MM.1S (cell line): ENCODE data around the gene ASGR1.
A peak's percentile ranks its signal among the peaks of the same experiment; 100 is the strongest.

Source experiments
- DNase-seq: peaks from one replicate; pipeline ENCODE4 v3.0.0-alpha.2; 2015
- H2AFZ ChIP-seq: fragments of 300-600 bp; sonication (generic); 2 replicates; pipeline ENCODE4 v1.6.0; 2016; ENCODE audit warnings: antibody characterized with exemption, low read length
- H3F3A ChIP-seq: fragments of 300-600 bp; sonication (generic); 2 replicates; pipeline ENCODE4 v1.6.1; 2016; ENCODE audit warnings: mild to moderate bottlenecking, antibody characterized with exemption, low read length, moderate library complexity, mixed read lengths; ENCODE audit not compliant: insufficient read depth
- H3K27ac ChIP-seq: fragments of 300-600 bp; sonication (generic); 2 replicates; pipeline ENCODE4 v1.5.1; 2016; ENCODE audit warnings: mild to moderate bottlenecking, low read length
- H3K27me3 ChIP-seq: fragments of 300-600 bp; sonication (generic); replicated peaks from 2 replicates; pipeline ENCODE4 v1.6.0; 2016; ENCODE audit warnings: low read length; ENCODE audit not compliant: insufficient read depth
- H3K36me3 ChIP-seq: fragments of 300-600 bp; sonication (generic); replicated peaks from 2 replicates; pipeline ENCODE4 v1.6.1; 2016; ENCODE audit warnings: mild to moderate bottlenecking, low read length, mixed read lengths; ENCODE audit not compliant: insufficient read depth
- H3K4me1 ChIP-seq: fragments of 300-600 bp; sonication (generic); 2 replicates; pipeline ENCODE4 v1.6.1; 2016; ENCODE audit warnings: low read length, mixed read lengths
- H3K4me2 ChIP-seq: fragments of 300-600 bp; sonication (generic); 2 replicates; pipeline ENCODE4 v1.6.0; 2016; ENCODE audit warnings: low read depth, low read length
- H3K4me3 ChIP-seq: fragments of 300-600 bp; sonication (generic); 2 replicates; pipeline ENCODE4 v1.5.1; 2016; ENCODE audit warnings: low read length, mixed read lengths
- H3K79me2 ChIP-seq: fragments of 300-600 bp; sonication (generic); 2 replicates; pipeline ENCODE4 v1.6.1; 2016; ENCODE audit warnings: mixed run types, low read length, mixed read lengths
- H3K9ac ChIP-seq: fragments of 300-600 bp; sonication (generic); 2 replicates; pipeline ENCODE4 v1.6.1; 2016; ENCODE audit warnings: low read length, mixed read lengths
- H3K9me2 ChIP-seq: fragments of 300-600 bp; sonication (generic); replicated peaks from 2 replicates; pipeline ENCODE4 v1.6.1; 2016; ENCODE audit warnings: mild to moderate bottlenecking, low read length, mixed read lengths; ENCODE audit not compliant: insufficient read depth
- H3K9me3 ChIP-seq: fragments of 300-600 bp; sonication (generic); replicated peaks from 2 replicates; pipeline ENCODE4 v1.6.1; 2016; ENCODE audit warnings: mild to moderate bottlenecking, low read length, mixed read lengths; ENCODE audit not compliant: insufficient read depth
- H4K20me1 ChIP-seq: fragments of 300-600 bp; sonication (generic); 2 replicates; pipeline ENCODE4 v1.6.1; 2016; ENCODE audit warnings: mild to moderate bottlenecking, low read length, moderate library complexity, mixed read lengths; ENCODE audit not compliant: insufficient read depth
- EZH2 ChIP-seq: fragments of 300-600 bp; sonication (generic); optimal IDR thresholded peaks from 2 replicates; pipeline ENCODE3; 2017; ENCODE audit warnings: low read depth, mild to moderate bottlenecking, antibody characterized with exemption, low read length, mixed read lengths
- EZH2phosphoT487 ChIP-seq: fragments of 300-600 bp; sonication (generic); IDR thresholded peaks from 2 replicates; pipeline ENCODE4 v1.6.1; 2018; ENCODE audit warnings: antibody characterized with exemption, low read length
- TF ChIP-seq, protein P1 (sequence below): fragments of 300-600 bp; sonication (generic); IDR thresholded peaks from 2 replicates; pipeline ENCODE4 v1.5.1; 2016; ENCODE audit warnings: antibody characterized with exemption, low read length, mixed read lengths

The ASGR1 gene

DNA sequence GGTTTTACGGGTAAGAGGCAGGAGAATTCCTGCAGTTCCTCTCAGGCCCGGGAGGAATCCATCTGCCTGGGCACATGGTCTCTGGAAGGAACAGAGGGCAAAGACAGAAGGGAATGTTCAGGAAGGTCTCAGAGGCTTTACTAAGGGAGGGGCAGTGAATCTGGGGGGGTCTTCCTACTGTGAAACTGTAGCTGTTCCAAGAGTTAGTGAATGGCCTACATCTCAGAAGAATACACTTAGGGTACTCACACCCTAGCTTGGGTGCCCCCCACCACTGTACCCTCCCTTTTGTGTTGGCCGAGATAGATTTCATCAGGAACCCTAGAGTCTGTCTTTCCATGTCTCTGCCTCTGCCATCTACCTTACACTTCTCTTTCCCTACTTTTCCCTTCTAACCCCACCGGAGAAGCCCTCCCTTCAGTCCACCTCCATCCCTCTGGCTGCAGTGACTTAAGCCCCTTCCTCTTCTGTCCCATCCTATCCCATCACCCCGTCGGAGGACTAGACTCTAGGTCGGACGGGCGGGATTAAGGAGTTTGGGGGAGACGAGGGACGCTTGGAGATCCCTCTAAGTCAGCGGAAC is 40.1 kb upstream of the ASGR1 start:
- Histone ChIP-seq H3K4me2 (peak overlapping the region; percentile 72), H3F3A (no peaks in the 10 kb centered on the region), H3K4me1 (peaks cover 16% of the 10 kb centered on the region), H3K27me3 (peaks cover 17% of the 10 kb centered on the region), H3K27ac (no peak overlapping the region; the same call in 1 of the 2 replicates), H3K4me3 (peak overlapping the region; percentile 87), H3K9me3 (no peaks in the 10 kb centered on the region), H3K36me3 (0 out of 2 replicates have a peak, but pooled peaks cover 6% of the 10 kb centered on the region), H3K9me2 (no peaks in the 10 kb centered on the region), H4K20me1 (no peaks in the 10 kb centered on the region), H3K79me2 (peaks cover 35% of the 10 kb centered on the region), H2AFZ (peak overlapping the region; percentile 50), H3K9ac (peak overlapping the region; percentile 75; the same call in 1 of the 2 replicates)
- no peak for DNase-seq
- TF ChIP-seq, protein P1, sequence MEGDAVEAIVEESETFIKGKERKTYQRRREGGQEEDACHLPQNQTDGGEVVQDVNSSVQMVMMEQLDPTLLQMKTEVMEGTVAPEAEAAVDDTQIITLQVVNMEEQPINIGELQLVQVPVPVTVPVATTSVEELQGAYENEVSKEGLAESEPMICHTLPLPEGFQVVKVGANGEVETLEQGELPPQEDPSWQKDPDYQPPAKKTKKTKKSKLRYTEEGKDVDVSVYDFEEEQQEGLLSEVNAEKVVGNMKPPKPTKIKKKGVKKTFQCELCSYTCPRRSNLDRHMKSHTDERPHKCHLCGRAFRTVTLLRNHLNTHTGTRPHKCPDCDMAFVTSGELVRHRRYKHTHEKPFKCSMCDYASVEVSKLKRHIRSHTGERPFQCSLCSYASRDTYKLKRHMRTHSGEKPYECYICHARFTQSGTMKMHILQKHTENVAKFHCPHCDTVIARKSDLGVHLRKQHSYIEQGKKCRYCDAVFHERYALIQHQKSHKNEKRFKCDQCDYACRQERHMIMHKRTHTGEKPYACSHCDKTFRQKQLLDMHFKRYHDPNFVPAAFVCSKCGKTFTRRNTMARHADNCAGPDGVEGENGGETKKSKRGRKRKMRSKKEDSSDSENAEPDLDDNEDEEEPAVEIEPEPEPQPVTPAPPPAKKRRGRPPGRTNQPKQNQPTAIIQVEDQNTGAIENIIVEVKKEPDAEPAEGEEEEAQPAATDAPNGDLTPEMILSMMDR, result no peak
- no peak for TF ChIP-seq EZH2
- TF ChIP-seq EZH2phosphoT487, result no peak

- no peaks in the 10 kb centered on the region for H3K9me2 ChIP-seq
- DNase-seq, result no peak
- peaks cover 17% of the 10 kb centered on the region for H3K27me3 ChIP-seq
- no peak overlapping the region for H3K9ac ChIP-seq
- 0 out of 2 replicates have a peak, but pooled peaks cover 3% of the 10 kb centered on the region for H3K36me3 ChIP-seq
- no peaks in the 10 kb centered on the region for H3F3A ChIP-seq
- no peak overlapping the region for H3K4me3 ChIP-seq
- H2AFZ ChIP-seq, result no peak overlapping the region
- H3K4me2 ChIP-seq, result no peak overlapping the region
- no peaks in the 10 kb centered on the region for H4K20me1 ChIP-seq
- H3K27ac ChIP-seq, result no peak overlapping the region
- H3K4me1 ChIP-seq, result peaks cover 19% of the 10 kb centered on the region
- peaks cover 35% of the 10 kb centered on the region for H3K79me2 ChIP-seq
- no peaks in the 10 kb centered on the region for H3K9me3 ChIP-seq
- no peak for TF ChIP-seq EZH2
- TF ChIP-seq, protein P1, result no peak
- no peak for TF ChIP-seq EZH2phosphoT487
Measured at GRCh38 chr17:7218758-7219157, 39.6 kb upstream of the ASGR1 start.

- Histone ChIP-seq H3F3A (no peaks in the 10 kb centered on the region), H3K4me3 (no peak overlapping the region), H3K9me2 (no peaks in the 10 kb centered on the region), H3K4me2 (no peak overlapping the region), H2AFZ (no peak overlapping the region), H4K20me1 (no peaks in the 10 kb centered on the region), H3K79me2 (peaks cover 35% of the 10 kb centered on the region), H3K9me3 (no peaks in the 10 kb centered on the region), H3K9ac (no peak overlapping the region), H3K36me3 (no peaks in the 10 kb centered on the region), H3K27ac (no peak overlapping the region), H3K27me3 (peaks cover 22% of the 10 kb centered on the region), H3K4me1 (peaks cover 24% of the 10 kb centered on the region)
- TF ChIP-seq, protein P1, result no peak
- TF ChIP-seq EZH2 (no peak), EZH2phosphoT487 (no peak)
- DNase-seq, result no peak
Measured at GRCh38 chr17:7218166-7218565, 39.0 kb upstream of the ASGR1 start.
